Stimulated activated naive CD8-positive, alpha-beta T cell treated with anti-CD3 and anti-CD28 coated beads, Interleukin-15, amount 100 ng/mL, for 72 hours (primary cell): ENCODE data around the gene TIAM1.
A peak's percentile ranks its signal among the peaks of the same experiment; 100 is the strongest.

Source experiments
- ATAC-seq: fragments of 150-1000 bp; cut with Tn5 transposase; 2 replicates; pipeline ENCODE4 v1.10.0; 2021; ENCODE audit warnings: mild to moderate bottlenecking, moderate library complexity
- DNase-seq, 2 donors: peaks; one replicate each; pipeline ENCODE4 v3.0.0; 2021 to 2022
- H3K27ac Mint-ChIP-seq, 2 donors: one replicate each; pipeline ENCODE4 v1.8.0; 2022; ENCODE audit warnings: mild to moderate bottlenecking in 2 of 2, mixed read lengths in 2 of 2, moderate library complexity in 2 of 2
- H3K27me3 Mint-ChIP-seq: one replicate; pipeline ENCODE4 v1.8.0; 2022; ENCODE audit warnings: mixed read lengths
- H3K4me1 Mint-ChIP-seq: one replicate; pipeline ENCODE4 v1.8.0; 2022; ENCODE audit warnings: mild to moderate bottlenecking, mixed read lengths
- H3K4me3 Mint-ChIP-seq, 2 donors: one replicate each; pipeline ENCODE4 v1.8.0; 2022; ENCODE audit warnings: mild to moderate bottlenecking in 2 of 2, mixed read lengths in 2 of 2, moderate library complexity in 1 of 2
- H3K9me3 Mint-ChIP-seq, 2 donors: one replicate each; pipeline ENCODE4 v1.8.0; 2022; ENCODE audit warnings: mixed read lengths in 2 of 2

The TIAM1 gene

DNA sequence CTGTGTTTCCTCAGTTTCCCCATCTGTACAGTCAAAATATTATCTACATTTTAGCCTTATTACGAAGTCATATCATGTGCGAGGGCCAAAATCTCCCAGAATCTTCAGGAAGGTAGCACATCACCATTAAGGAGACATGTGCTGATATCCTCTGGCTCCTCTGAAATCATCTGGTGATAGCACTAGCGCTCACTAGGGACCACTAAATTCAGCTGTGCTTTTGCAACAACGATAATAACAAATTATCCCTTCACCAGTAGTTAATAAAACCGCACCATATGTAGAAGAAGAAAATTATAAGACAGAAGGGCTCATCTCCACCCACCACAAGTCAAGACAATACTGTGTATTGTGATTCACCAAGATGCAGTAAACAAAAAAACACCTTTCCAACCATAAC, 53.3 kb downstream of the TIAM1 start:
- H3K27ac Mint-ChIP-seq, result no peak overlapping the region
- no peaks in the 10 kb centered on the region for H3K27me3 Mint-ChIP-seq
- H3K9me3 Mint-ChIP-seq, result peaks cover 8 to 13% of the 10 kb centered on the region in 2 donors
- H3K4me1 Mint-ChIP-seq, result peaks cover 31% of the 10 kb centered on the region
- DNase-seq (no peak), ATAC-seq (no peak)
- H3K4me3 Mint-ChIP-seq, result no peak overlapping the region

DNA sequence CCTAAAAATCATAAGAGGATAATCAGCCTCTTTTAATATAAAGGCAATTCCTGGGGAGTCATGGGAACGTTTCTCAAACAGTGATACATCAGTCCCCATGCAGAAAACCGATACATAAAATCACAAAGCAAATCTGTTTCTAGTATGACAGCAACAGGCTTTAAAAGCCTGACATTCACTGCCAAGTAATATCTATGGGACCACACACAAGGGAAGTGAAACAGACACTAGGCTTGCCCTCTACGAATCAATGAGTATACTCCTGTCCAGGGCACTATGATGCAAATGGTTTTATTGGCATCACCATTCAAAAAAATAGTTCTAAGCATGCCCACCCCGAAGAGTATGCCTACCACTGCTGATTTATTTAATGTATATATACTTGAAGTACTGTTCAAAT, 54.4 kb downstream of the TIAM1 start:
- peaks cover 33% of the 10 kb centered on the region for H3K4me1 Mint-ChIP-seq
- no peak overlapping the region for H3K27ac Mint-ChIP-seq
- DNase-seq, result no peak
- ATAC-seq, result no peak
- no peaks in the 10 kb centered on the region for H3K27me3 Mint-ChIP-seq
- H3K4me3 Mint-ChIP-seq, result no peak overlapping the region
- peaks cover 8 to 13% of the 10 kb centered on the region in 2 donors for H3K9me3 Mint-ChIP-seq

DNA sequence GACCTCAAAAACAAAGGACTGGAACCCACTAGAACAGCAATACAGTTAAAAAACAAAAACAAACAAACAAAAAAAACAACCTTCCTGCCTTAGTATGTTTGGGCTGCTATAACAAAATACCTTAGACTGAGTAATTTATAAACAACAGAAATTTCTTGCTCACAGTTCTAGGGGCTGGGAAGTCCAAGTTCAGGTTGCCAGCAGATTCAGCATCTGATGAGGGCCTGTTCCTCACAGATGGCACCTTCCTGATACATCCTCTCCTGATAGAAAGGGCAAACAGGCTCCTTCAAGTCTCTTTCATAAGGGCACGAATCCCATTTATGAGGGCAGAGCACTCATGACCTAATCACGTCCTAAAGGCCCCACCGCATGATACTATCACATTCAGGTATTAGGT, 55.9 kb downstream of the TIAM1 start:
- Mint-ChIP-seq H3K27ac (no peak overlapping the region), H3K27me3 (no peaks in the 10 kb centered on the region), H3K9me3 (peaks cover 8 to 13% of the 10 kb centered on the region in 2 donors), H3K4me3 (no peak overlapping the region), H3K4me1 (peaks cover 33% of the 10 kb centered on the region)
- DNase-seq, result no peak
- no peak for ATAC-seq

- ATAC-seq (no peak), DNase-seq (no peak)
- no peak overlapping the region for H3K4me3 Mint-ChIP-seq
- H3K9me3 Mint-ChIP-seq, result peaks cover 8 to 13% of the 10 kb centered on the region in 2 donors
- no peaks in the 10 kb centered on the region for H3K27me3 Mint-ChIP-seq
- H3K4me1 Mint-ChIP-seq, result peaks cover 37% of the 10 kb centered on the region
- no peak overlapping the region for H3K27ac Mint-ChIP-seq
These were observed 56.9 kb downstream of the TIAM1 start for GRCh38 chr21:31287201-31287600.

GRCh38 chr21:31286621-31287020, 57.4 kb downstream of the TIAM1 start:
- no peak for DNase-seq
- H3K9me3 Mint-ChIP-seq, result peaks cover 10 to 16% of the 10 kb centered on the region in 2 donors
- peaks cover 33% of the 10 kb centered on the region for H3K4me1 Mint-ChIP-seq
- H3K27ac Mint-ChIP-seq, result no peak overlapping the region
- H3K4me3 Mint-ChIP-seq, result no peak overlapping the region
- ATAC-seq, result no peak
- no peaks in the 10 kb centered on the region for H3K27me3 Mint-ChIP-seq

- no peak overlapping the region for H3K4me3 Mint-ChIP-seq
- H3K27me3 Mint-ChIP-seq, result no peaks in the 10 kb centered on the region
- peaks cover 37% of the 10 kb centered on the region for H3K4me1 Mint-ChIP-seq
- peaks cover 13 to 20% of the 10 kb centered on the region in 2 donors for H3K9me3 Mint-ChIP-seq
- DNase-seq (no peak), ATAC-seq (no peak)
- H3K27ac Mint-ChIP-seq, result peak overlapping the region in 1 of 2 donors; percentile 34
These were observed 59.2 kb downstream of the TIAM1 start for GRCh38 chr21:31284797-31285397.

DNA sequence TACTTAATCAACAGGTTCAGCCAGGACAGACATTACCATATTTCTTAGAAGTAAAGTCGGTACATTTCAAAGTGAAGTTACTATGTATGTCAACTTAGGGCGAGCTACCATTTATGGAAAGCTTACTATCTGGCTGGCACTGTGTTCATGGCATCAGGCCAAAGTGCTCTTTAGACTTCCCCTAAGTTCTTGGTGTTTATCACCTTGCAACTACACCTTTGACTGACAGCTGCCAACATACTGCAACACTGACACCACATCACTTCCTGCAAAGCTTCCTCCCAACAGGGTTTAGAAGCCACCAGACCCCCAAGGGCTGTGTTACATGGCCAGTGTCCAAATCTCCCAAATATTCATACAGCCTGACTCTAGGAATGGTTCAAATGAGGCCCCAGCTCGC, 61.0 kb downstream of the TIAM1 start:
- Mint-ChIP-seq H3K4me1 (peaks cover 37% of the 10 kb centered on the region), H3K9me3 (peaks cover 13 to 17% of the 10 kb centered on the region in 2 donors), H3K4me3 (peak overlapping the region in 1 of 2 donors; percentile 25), H3K27ac (peak overlapping the region in 1 of 2 donors; percentile 57), H3K27me3 (no peaks in the 10 kb centered on the region)
- peak; percentile 92 for ATAC-seq
- DNase-seq, result peak in 1 of 2 donors; percentile 36

GRCh38 chr21:31282095-31282709, 61.9 kb downstream of the TIAM1 start:
- Mint-ChIP-seq H3K4me1 (peaks cover 37% of the 10 kb centered on the region), H3K27ac (peak overlapping the region; percentile 34 to 89), H3K27me3 (no peaks in the 10 kb centered on the region), H3K4me3 (peak overlapping the region; percentile 20 to 25), H3K9me3 (peaks cover 6 to 9% of the 10 kb centered on the region in 2 donors)
- ATAC-seq (no peak), DNase-seq (no peak)

GRCh38 chr21:31281561-31281960, 62.5 kb downstream of the TIAM1 start:
- Mint-ChIP-seq H3K4me3 (no peak overlapping the region), H3K4me1 (peaks cover 37% of the 10 kb centered on the region), H3K27me3 (no peaks in the 10 kb centered on the region), H3K9me3 (peaks cover 5 to 7% of the 10 kb centered on the region in 2 donors), H3K27ac (no peak overlapping the region)
- ATAC-seq, result no peak
- no peak for DNase-seq

GRCh38 chr21:31279986-31280385, 64.1 kb downstream of the TIAM1 start:
- no peak for ATAC-seq
- H3K4me3 Mint-ChIP-seq, result no peak overlapping the region
- H3K27me3 Mint-ChIP-seq, result no peaks in the 10 kb centered on the region
- DNase-seq, result no peak
- peaks cover 5 to 7% of the 10 kb centered on the region in 2 donors for H3K9me3 Mint-ChIP-seq
- peak overlapping the region; percentile 44 to 54 for H3K27ac Mint-ChIP-seq
- H3K4me1 Mint-ChIP-seq, result peaks cover 34% of the 10 kb centered on the region

DNA sequence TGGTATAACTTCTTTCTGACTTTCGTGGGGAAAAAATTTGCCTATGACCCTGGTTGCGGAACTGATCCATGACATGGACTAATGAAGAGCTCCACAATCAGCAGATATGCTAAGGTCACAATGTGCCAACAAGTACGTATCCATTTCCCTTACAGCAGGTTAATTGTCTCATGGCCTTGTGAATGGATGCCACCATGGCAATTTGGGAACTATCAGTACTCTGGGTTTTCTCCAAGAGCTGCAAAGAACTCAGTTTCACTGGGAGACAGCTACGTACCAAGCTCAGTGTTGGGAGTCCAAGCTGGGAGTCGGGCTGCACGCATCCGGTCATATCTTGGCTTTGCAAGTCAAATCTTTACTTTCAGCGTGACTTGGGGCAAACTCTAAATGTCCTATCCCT, 64.8 kb downstream of the TIAM1 start:
- no peak overlapping the region for H3K4me3 Mint-ChIP-seq
- peaks cover 26% of the 10 kb centered on the region for H3K4me1 Mint-ChIP-seq
- H3K27me3 Mint-ChIP-seq, result no peaks in the 10 kb centered on the region

GRCh38 chr21:31278511-31279130, 65.4 kb downstream of the TIAM1 start:
- no peak overlapping the region for H3K27ac Mint-ChIP-seq
- H3K4me1 Mint-ChIP-seq, result peaks cover 23% of the 10 kb centered on the region
- H3K4me3 Mint-ChIP-seq, result no peak overlapping the region
- peaks cover 5 to 7% of the 10 kb centered on the region in 2 donors for H3K9me3 Mint-ChIP-seq
- no peak for ATAC-seq
- no peak for DNase-seq
- no peaks in the 10 kb centered on the region for H3K27me3 Mint-ChIP-seq

More for the DNA sequence above, 64.8 kb downstream of the TIAM1 start:
- DNase-seq (no peak), ATAC-seq (no peak)
- Mint-ChIP-seq H3K9me3 (peaks cover 5 to 7% of the 10 kb centered on the region in 2 donors), H3K27ac (no peak overlapping the region)

DNA sequence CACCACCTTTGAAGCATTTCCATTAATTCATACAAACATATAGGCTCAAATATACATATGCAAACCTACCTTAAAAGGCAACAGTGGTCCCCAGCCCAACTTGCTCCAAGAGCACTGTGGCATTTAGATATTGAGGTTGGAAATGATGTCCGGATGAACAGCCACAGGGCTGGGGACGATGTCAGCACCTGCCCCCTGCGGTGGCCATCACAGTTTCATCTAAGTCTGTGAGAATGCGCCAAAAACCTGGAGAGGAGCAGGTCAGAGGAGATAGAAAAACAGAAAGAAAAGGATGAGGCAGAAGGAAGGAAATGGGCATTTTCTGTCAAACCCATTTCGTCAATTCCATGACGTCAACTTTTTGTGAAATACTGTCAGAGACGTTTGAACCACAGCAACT, 67.4 kb downstream of the TIAM1 start:
- DNase-seq (no peak), ATAC-seq (no peak)
- H3K9me3 Mint-ChIP-seq, result peaks cover 3 to 4% of the 10 kb centered on the region in 2 donors
- peaks cover 23% of the 10 kb centered on the region for H3K4me1 Mint-ChIP-seq
- no peak overlapping the region for H3K4me3 Mint-ChIP-seq
- H3K27ac Mint-ChIP-seq, result no peak overlapping the region
- no peaks in the 10 kb centered on the region for H3K27me3 Mint-ChIP-seq

DNA sequence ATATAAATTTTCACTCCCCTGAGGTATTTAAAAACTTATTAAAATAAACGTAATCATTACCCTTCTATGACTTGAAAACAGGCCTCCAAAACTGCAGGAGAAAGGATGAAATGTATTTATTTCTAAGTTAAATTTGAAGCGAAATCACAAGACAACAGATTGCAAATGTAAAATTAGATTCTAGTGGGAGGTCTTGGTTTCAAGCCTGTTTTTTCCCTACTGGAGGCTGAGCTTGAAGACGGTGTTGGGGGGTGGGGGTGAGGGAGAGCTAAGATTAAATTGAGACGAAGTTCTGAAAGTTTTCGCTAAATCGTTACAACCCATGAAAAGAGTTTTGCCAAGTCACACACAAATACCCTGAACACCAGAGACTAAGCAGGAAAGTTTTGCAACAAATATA, 68.2 kb downstream of the TIAM1 start:
- DNase-seq, result no peak
- no peaks in the 10 kb centered on the region for H3K27me3 Mint-ChIP-seq
- no peak overlapping the region for H3K4me3 Mint-ChIP-seq

GRCh38 chr21:31273278-31273677, 70.8 kb downstream of the TIAM1 start:
- H3K27me3 Mint-ChIP-seq, result no peaks in the 10 kb centered on the region
- H3K27ac Mint-ChIP-seq, result no peak overlapping the region
- no peaks in the 10 kb centered on the region for H3K9me3 Mint-ChIP-seq
- DNase-seq, result peak in 1 of 2 donors; percentile 39
- ATAC-seq, result peak; percentile 95
- H3K4me1 Mint-ChIP-seq, result peaks cover 37% of the 10 kb centered on the region
- H3K4me3 Mint-ChIP-seq, result no peak overlapping the region

More for the DNA sequence above, 68.2 kb downstream of the TIAM1 start:
- no peaks in the 10 kb centered on the region for H3K9me3 Mint-ChIP-seq
- no peak overlapping the region for H3K27ac Mint-ChIP-seq
- peaks cover 30% of the 10 kb centered on the region for H3K4me1 Mint-ChIP-seq
- no peak for ATAC-seq

GRCh38 chr21:31268090-31268489, 76.0 kb downstream of the TIAM1 start:
- Mint-ChIP-seq H3K27me3 (peaks cover 18% of the 10 kb centered on the region), H3K27ac (peak overlapping the region; percentile 86 to 97), H3K4me3 (peak overlapping the region; percentile 82 to 90), H3K4me1 (peaks cover 59% of the 10 kb centered on the region), H3K9me3 (no peaks in the 10 kb centered on the region)
- ATAC-seq (peak; percentile 75), DNase-seq (no peak)
